ACHN (cell line): ENCODE measurements around the gene TECPR2.
"Not testable (repeated sequence)": the region's sequence is repeated elsewhere in the genome, so short reads cannot be mapped to it uniquely, and the experiment has no call there.

Experiments
- DNase-seq: peaks from one replicate; pipeline ENCODE4 v3.0.0-alpha.2; 2015
- in situ Hi-C: cut with HindIII; loops from 2 replicates; pipeline ENCODE4 v1.10.0; 2017; ENCODE audit warnings: low sequenced_read_pairs, low pct_ligation_motif_present, low pct_unique_long_range_greater_than_20kb

The TECPR2 gene

GRCh38 chr14:102330806-102331205 lies 31.9 kb upstream of the TECPR2 start:
- in situ Hi-C loops: no loop called here

GRCh38 chr14:102333390-102333789 lies 29.4 kb upstream of the TECPR2 start:
- in situ Hi-C loops: no loop called here

More at GRCh38 chr14:102330806-102331205, 31.9 kb upstream of the TECPR2 start:
- DNase-seq: no peak

GRCh38 chr14:102333795-102334705 lies 28.7 kb upstream of the TECPR2 start:
- in situ Hi-C loops: no loop called here
- DNase-seq: no peak

More at GRCh38 chr14:102333390-102333789, 29.4 kb upstream of the TECPR2 start:
- DNase-seq: no peak

- no peak for DNase-seq
- in situ Hi-C loops: no loop called here
These were observed 27.6 kb upstream of the TECPR2 start for GRCh38 chr14:102335163-102335562.

GRCh38 chr14:102338724-102339123 lies 24.0 kb upstream of the TECPR2 start:
- no peak for DNase-seq
- in situ Hi-C loops: no loop called here

GRCh38 chr14:102341566-102341965 lies 21.2 kb upstream of the TECPR2 start:
- DNase-seq: no peak
- in situ Hi-C loops: no loop called here

GRCh38 chr14:102342238-102342637 lies 20.5 kb upstream of the TECPR2 start:
- in situ Hi-C loops: no loop called here
- DNase-seq: no peak

- no peak for DNase-seq
- in situ Hi-C loops: no loop called here
These were observed 18.7 kb upstream of the TECPR2 start for GRCh38 chr14:102344084-102344483.

GRCh38 chr14:102344485-102344884 lies 18.3 kb upstream of the TECPR2 start:
- in situ Hi-C loops: no loop called here

GRCh38 chr14:102345232-102345631 lies 17.5 kb upstream of the TECPR2 start:
- no peak for DNase-seq
- in situ Hi-C loops: no loop called here

More at GRCh38 chr14:102344485-102344884, 18.3 kb upstream of the TECPR2 start:
- no peak for DNase-seq

- DNase-seq: no peak
- in situ Hi-C loops: no loop called here
These were observed 16.1 kb upstream of the TECPR2 start for GRCh38 chr14:102346645-102347044.

GRCh38 chr14:102348376-102348775 lies 14.4 kb upstream of the TECPR2 start:
- in situ Hi-C loops: no loop called here

GRCh38 chr14:102351023-102351422 lies 11.7 kb upstream of the TECPR2 start:
- in situ Hi-C loops: no loop called here
- DNase-seq: no peak

More at GRCh38 chr14:102348376-102348775, 14.4 kb upstream of the TECPR2 start:
- no peak for DNase-seq

GRCh38 chr14:102351593-102351992 lies 11.1 kb upstream of the TECPR2 start:
- DNase-seq, in situ Hi-C loops: not testable (repeated sequence)

GRCh38 chr14:102352213-102352612 lies 10.5 kb upstream of the TECPR2 start:
- in situ Hi-C loops: no loop called here
- DNase-seq: no peak

GRCh38 chr14:102353126-102353619 lies 9.6 kb upstream of the TECPR2 start:
- no peak for DNase-seq
- in situ Hi-C loops: no loop called here

- no peak for DNase-seq
- in situ Hi-C loops: no loop called here
These were observed 6.5 kb upstream of the TECPR2 start for GRCh38 chr14:102356280-102356679.

- no peak for DNase-seq
- in situ Hi-C loops: no loop called here
These were observed 3.4 kb upstream of the TECPR2 start for GRCh38 chr14:102359341-102359740.

- in situ Hi-C loops: no loop called here
- DNase-seq: no peak
These were observed 2.4 kb upstream of the TECPR2 start for GRCh38 chr14:102360388-102360787.

- in situ Hi-C loops: no loop called here
- DNase-seq: peak; percentile 18
These were observed 657 bp upstream of the TECPR2 start for GRCh38 chr14:102362084-102362483.
